ENCODE results near the gene GRIK4. TPM values are rescaled to one million over a fixed set of nuclear protein-coding genes. Genes with fewer than 3 reads are reported as not detected.
A peak's percentile ranks its signal among the peaks of the same experiment; 100 is the strongest.

GRIK4 gene
- total and polyA plus RNA-seq, 8 donors: 0.76 to 10.1 (median 7.7) TPM

GRCh38 chr11:120547316-120547715 lies 35.8 kb downstream of the GRIK4 start:
- TF ChIP-seq, protein P1, sequence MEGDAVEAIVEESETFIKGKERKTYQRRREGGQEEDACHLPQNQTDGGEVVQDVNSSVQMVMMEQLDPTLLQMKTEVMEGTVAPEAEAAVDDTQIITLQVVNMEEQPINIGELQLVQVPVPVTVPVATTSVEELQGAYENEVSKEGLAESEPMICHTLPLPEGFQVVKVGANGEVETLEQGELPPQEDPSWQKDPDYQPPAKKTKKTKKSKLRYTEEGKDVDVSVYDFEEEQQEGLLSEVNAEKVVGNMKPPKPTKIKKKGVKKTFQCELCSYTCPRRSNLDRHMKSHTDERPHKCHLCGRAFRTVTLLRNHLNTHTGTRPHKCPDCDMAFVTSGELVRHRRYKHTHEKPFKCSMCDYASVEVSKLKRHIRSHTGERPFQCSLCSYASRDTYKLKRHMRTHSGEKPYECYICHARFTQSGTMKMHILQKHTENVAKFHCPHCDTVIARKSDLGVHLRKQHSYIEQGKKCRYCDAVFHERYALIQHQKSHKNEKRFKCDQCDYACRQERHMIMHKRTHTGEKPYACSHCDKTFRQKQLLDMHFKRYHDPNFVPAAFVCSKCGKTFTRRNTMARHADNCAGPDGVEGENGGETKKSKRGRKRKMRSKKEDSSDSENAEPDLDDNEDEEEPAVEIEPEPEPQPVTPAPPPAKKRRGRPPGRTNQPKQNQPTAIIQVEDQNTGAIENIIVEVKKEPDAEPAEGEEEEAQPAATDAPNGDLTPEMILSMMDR (IDR thresholded peaks at IDR 0.05): no peak
- Histone ChIP-seq H3K4me1 (peaks cover 6% of the 10 kb centered on the region in 2 donors), H3K36me3 (no peaks in the 10 kb centered on the region), H3K4me3 (no peak overlapping the region), H3K27me3 (peaks cover 0 to 17% of the 10 kb centered on the region in 2 donors), H3K27ac (peak overlapping the region; percentile 26 to 42), H3K9me3 (peaks cover 0 to under 1% of the 10 kb centered on the region in 2 donors)
- ATAC-seq (peak; percentile 22), DNase-seq (peak in 3 of 4 donors; percentile 28 to 81 (median 60))
- intact Hi-C loops (cut with DNase I): no loop called here

GRCh38 chr11:120547811-120548681 lies 36.5 kb downstream of the GRIK4 start:
- Histone ChIP-seq H3K4me1 (peaks cover 6% of the 10 kb centered on the region in 2 donors), H3K36me3 (no peaks in the 10 kb centered on the region), H3K9me3 (no peaks in the 10 kb centered on the region), H3K27ac (peak overlapping the region; percentile 26 to 42), H3K4me3 (no peak overlapping the region), H3K27me3 (peaks cover 0 to 18% of the 10 kb centered on the region in 2 donors)
- ATAC-seq (peak; percentile 85), DNase-seq (peak; percentile 80 to 93 (median 84))
- intact Hi-C loops (cut with DNase I): no loop called here
- TF ChIP-seq, protein P1 (IDR thresholded peaks at IDR 0.05): no peak

- peak in 1 of 4 donors; percentile 20 for DNase-seq
- intact Hi-C loops (cut with DNase I): no loop called here
- H3K4me3 ChIP-seq: no peak overlapping the region
- no peaks in the 10 kb centered on the region for H3K36me3 ChIP-seq
- H3K27me3 ChIP-seq: peaks cover 0 to 18% of the 10 kb centered on the region in 2 donors
- H3K27ac ChIP-seq: no peak overlapping the region
- no peaks in the 10 kb centered on the region for H3K9me3 ChIP-seq
- no peak for ATAC-seq
- TF ChIP-seq, protein P1 (IDR thresholded peaks at IDR 0.05): no peak
- H3K4me1 ChIP-seq: peaks cover 6% of the 10 kb centered on the region in 2 donors
Observed at GRCh38 chr11:120548682-120549209, 37.2 kb downstream of the GRIK4 start.

DNA sequence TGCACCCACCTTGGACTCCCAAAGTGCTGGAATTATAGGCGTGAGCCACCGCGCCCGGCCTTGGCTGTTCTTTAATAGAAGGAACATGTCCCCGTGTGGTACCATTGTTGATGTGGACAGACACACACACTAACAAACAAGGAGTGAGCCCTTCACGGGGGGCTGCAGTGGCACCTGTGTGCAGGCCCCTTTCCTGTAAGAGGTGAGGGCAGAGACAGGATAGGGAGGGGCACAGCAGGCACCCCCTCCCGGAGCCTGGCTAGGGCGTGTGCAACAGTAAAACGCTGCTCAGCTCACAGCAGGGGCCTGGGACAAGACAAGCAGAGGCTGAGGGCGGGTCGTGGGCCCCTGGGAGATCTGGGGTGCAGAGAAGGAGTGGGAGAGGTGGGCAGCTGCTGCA lies 37.8 kb downstream of the GRIK4 start:
- no peak for ATAC-seq
- peak in 1 of 4 donors; percentile 76 for DNase-seq
- TF ChIP-seq, protein P1 (IDR thresholded peaks at IDR 0.05): no peak
- Histone ChIP-seq H3K9me3 (no peaks in the 10 kb centered on the region), H3K4me1 (peaks cover 6% of the 10 kb centered on the region in 2 donors), H3K36me3 (no peaks in the 10 kb centered on the region), H3K27me3 (peaks cover 0 to 18% of the 10 kb centered on the region in 2 donors), H3K4me3 (no peak overlapping the region), H3K27ac (no peak overlapping the region)
- intact Hi-C loops (cut with DNase I): no loop called here

GRCh38 chr11:120550007-120550406 lies 38.5 kb downstream of the GRIK4 start:
- DNase-seq (peak in 1 of 4 donors; percentile 29), ATAC-seq (no peak)
- TF ChIP-seq, protein P1 (IDR thresholded peaks at IDR 0.05): no peak
- intact Hi-C loops (cut with DNase I): no loop called here
- H3K4me3 ChIP-seq: no peak overlapping the region
- H3K27me3 ChIP-seq: peaks cover 0 to 18% of the 10 kb centered on the region in 2 donors
- no peaks in the 10 kb centered on the region for H3K36me3 ChIP-seq
- no peak overlapping the region for H3K27ac ChIP-seq
- H3K9me3 ChIP-seq: no peaks in the 10 kb centered on the region
- H3K4me1 ChIP-seq: peaks cover 6% of the 10 kb centered on the region in 2 donors
